ENCODE results near the gene NIN. TPM values are rescaled to one million over a fixed set of nuclear protein-coding genes. Genes with fewer than 3 reads are reported as not detected.
A peak's percentile ranks its signal among the peaks of the same experiment; 100 is the strongest.

NIN gene
- total RNA-seq, 1 donor from 2014 or later, result 156 TPM

DNA sequence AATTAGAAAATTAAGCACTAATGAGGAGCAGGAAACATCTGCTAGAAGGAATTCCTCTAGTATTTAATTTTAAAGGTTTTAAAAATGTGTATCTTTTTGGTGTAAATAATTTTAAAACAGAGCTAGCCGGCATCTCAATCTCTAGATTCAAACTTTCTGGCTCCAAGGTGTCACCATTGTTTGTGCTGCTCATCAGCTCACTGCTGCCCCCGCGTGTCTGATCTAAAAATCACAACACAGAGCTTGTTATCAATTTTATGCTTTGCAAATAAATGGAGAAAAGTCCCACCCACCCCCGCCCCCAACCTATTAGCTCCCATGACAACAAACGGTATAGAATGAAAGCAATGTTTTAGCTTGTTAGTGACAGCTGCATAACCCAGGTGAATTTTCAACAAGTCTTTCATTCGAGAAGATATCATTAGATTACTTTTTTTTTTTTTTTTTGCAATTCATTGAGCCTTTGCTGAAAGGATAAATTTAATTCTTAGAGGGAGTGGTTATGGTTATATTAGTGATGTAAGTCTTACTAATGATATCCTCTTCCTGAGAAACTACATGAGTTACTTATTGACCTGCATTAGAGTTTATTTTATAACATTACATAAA, 29.6 kb upstream of the NIN start:
- no peaks in the 10 kb centered on the region for H3K27me3 Mint-ChIP-seq
- ATAC-seq (ENCODE audit: low read depth) (peak; percentile 73), DNase-seq (peak; percentile 78)
- H3K36me3 Mint-ChIP-seq (ENCODE audit: low read depth), result no peaks in the 10 kb centered on the region
- H3K27ac Mint-ChIP-seq, result peak overlapping the region; percentile 77
- TF ChIP-seq, protein P1, sequence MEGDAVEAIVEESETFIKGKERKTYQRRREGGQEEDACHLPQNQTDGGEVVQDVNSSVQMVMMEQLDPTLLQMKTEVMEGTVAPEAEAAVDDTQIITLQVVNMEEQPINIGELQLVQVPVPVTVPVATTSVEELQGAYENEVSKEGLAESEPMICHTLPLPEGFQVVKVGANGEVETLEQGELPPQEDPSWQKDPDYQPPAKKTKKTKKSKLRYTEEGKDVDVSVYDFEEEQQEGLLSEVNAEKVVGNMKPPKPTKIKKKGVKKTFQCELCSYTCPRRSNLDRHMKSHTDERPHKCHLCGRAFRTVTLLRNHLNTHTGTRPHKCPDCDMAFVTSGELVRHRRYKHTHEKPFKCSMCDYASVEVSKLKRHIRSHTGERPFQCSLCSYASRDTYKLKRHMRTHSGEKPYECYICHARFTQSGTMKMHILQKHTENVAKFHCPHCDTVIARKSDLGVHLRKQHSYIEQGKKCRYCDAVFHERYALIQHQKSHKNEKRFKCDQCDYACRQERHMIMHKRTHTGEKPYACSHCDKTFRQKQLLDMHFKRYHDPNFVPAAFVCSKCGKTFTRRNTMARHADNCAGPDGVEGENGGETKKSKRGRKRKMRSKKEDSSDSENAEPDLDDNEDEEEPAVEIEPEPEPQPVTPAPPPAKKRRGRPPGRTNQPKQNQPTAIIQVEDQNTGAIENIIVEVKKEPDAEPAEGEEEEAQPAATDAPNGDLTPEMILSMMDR (IDR thresholded peaks at IDR 0.05), result peak; percentile 10
- peaks cover 12% of the 10 kb centered on the region for H3K4me1 Mint-ChIP-seq
- ChIA-PET CTCF (interaction anchor here (0.6 to 6.9 kb wide), 36 partner anchors 9 to 540 kb away, joined by 3 to 216 read pairs (median 5); partner anchors contain the start of gene NIN), POLR2A (interaction anchor here (0.6 to 3.1 kb wide), 20 partner anchors 9 to 772 kb away, joined by 3 to 50 read pairs (median 5); partner anchors contain the start of genes NIN, SAV1 and TRIM9)
- intact Hi-C loops (cut with micrococcal nuclease), result loop anchor here (1.0 to 10.0 kb wide), 13 partner anchors 25 to 546 kb away; partner anchors contain the start of genes DMAC2L, L2HGDH and NIN
- H3K9me3 Mint-ChIP-seq, result no peaks in the 10 kb centered on the region
- H3K4me3 Mint-ChIP-seq, result peak overlapping the region; percentile 89

DNA sequence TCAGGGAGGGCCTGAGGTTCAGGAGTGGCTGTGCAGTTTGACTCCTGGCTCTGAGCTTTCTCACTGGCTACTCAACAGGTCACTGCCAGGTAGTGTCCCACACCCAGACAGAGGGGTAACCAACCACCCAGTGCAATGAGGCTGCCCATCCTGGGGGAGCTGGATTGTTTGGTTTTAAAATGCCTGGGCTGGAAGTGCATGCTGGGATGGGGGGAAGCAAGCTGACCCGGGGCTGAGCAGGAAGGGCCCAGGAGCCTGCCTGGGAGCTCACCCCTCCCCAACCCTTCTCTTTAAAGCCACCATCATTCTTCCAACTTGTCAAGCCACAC, 28.3 kb upstream of the NIN start:
- ChIA-PET CTCF (interaction anchor here (0.6 to 6.9 kb wide), 17 partner anchors 11 to 538 kb away, joined by 3 to 216 read pairs (median 19); partner anchors contain the start of gene NIN), POLR2A (interaction anchor here (0.6 to 3.1 kb wide), 6 partner anchors 29 to 793 kb away, joined by 3 to 50 read pairs (median 10); partner anchors contain the start of gene NIN)
- Mint-ChIP-seq H3K4me1 (peaks cover 12% of the 10 kb centered on the region), H3K27ac (peak overlapping the region; percentile 14), H3K36me3 (ENCODE audit: low read depth) (no peaks in the 10 kb centered on the region), H3K9me3 (no peaks in the 10 kb centered on the region), H3K27me3 (no peaks in the 10 kb centered on the region), H3K4me3 (peak overlapping the region; percentile 53)
- intact Hi-C loops (cut with micrococcal nuclease), result no loop called here
- ATAC-seq (ENCODE audit: low read depth), result peak; percentile 15
- TF ChIP-seq, protein P1 (IDR thresholded peaks at IDR 0.05), result no peak
- no peak for DNase-seq

GRCh38 chr14:50856660-50857059, 25.7 kb upstream of the NIN start:
- DNase-seq (no peak), ATAC-seq (ENCODE audit: low read depth) (no peak)
- ChIA-PET CTCF (interaction anchor here (0.7 to 1.8 kb wide), 3 partner anchors 72 to 81 kb away, joined by 4 to 5 read pairs (median 4); no protein-coding TSS in a partner anchor), POLR2A (interaction anchor here (0.7 kb wide), 1 partner anchor 386 kb away, joined by 3 read pairs; no protein-coding TSS in a partner anchor)
- intact Hi-C loops (cut with micrococcal nuclease), result no loop called here
- TF ChIP-seq, protein P1 (IDR thresholded peaks at IDR 0.05), result no peak
- Mint-ChIP-seq H3K4me3 (no peak overlapping the region), H3K27ac (no peak overlapping the region), H3K4me1 (peaks cover 12% of the 10 kb centered on the region), H3K27me3 (no peaks in the 10 kb centered on the region), H3K36me3 (ENCODE audit: low read depth) (no peaks in the 10 kb centered on the region), H3K9me3 (no peaks in the 10 kb centered on the region)

- Mint-ChIP-seq H3K36me3 (ENCODE audit: low read depth) (no peaks in the 10 kb centered on the region), H3K27me3 (no peaks in the 10 kb centered on the region), H3K27ac (no peak overlapping the region), H3K9me3 (no peaks in the 10 kb centered on the region), H3K4me1 (peaks cover 12% of the 10 kb centered on the region), H3K4me3 (no peak overlapping the region)
- TF ChIP-seq, protein P1 (IDR thresholded peaks at IDR 0.05), result no peak
- DNase-seq (no peak), ATAC-seq (ENCODE audit: low read depth) (no peak)
- POLR2A ChIA-PET, result interaction anchor here (1.4 kb wide), 1 partner anchor 25 kb away, joined by 4 read pairs; the partner anchor contains the start of gene NIN
- intact Hi-C loops (cut with micrococcal nuclease), result no loop called here
- CTCF ChIA-PET, result interaction anchor here (1.1 to 1.6 kb wide), 2 partner anchors 78 to 80 kb away, joined by 4 to 5 read pairs; no protein-coding TSS in a partner anchor
These were observed 24.6 kb upstream of the NIN start for GRCh38 chr14:50855558-50855957.

DNA sequence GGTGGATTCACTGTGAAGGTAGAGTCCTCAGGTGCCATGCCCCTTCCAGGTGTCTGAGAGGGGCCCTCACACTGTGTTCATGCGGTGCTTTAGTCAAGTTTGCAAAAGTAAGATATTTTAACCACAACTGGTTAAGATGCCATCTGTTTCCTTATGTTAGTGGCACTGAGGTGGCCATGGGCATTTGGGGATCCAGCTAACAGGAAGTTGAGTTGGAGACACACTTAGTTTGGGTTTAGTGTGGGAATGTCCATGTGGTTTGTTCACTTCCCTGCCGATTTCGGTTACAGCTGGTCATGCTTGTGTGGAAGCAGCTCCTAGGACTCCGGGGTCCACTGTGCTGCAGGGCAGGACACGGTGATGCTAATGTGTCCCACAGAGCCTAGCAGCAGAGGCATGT, 23.6 kb upstream of the NIN start:
- POLR2A ChIA-PET, result no interaction called here
- CTCF ChIA-PET, result interaction anchor here (1.6 kb wide), 1 partner anchor 77 kb away, joined by 4 read pairs; no protein-coding TSS in a partner anchor
- Mint-ChIP-seq H3K4me3 (no peak overlapping the region), H3K27ac (no peak overlapping the region), H3K36me3 (ENCODE audit: low read depth) (no peaks in the 10 kb centered on the region), H3K4me1 (peaks cover 6% of the 10 kb centered on the region), H3K9me3 (no peaks in the 10 kb centered on the region), H3K27me3 (no peaks in the 10 kb centered on the region)
- no peak for DNase-seq
- TF ChIP-seq, protein P1 (IDR thresholded peaks at IDR 0.05), result no peak
- intact Hi-C loops (cut with micrococcal nuclease), result no loop called here
- no peak for ATAC-seq (ENCODE audit: low read depth)

Measured in activated B cell treated with CpG ODN at 0.5 μM for 24 hours (primary cell).